DMS 273 (cell line): Measurements from ENCODE around the gene GPC6.

Source experiments
- DNase-seq: peaks from one replicate; lab custom pipeline; 2025; ENCODE audit not compliant: unreplicated experiment; lab: John Stamatoyannopoulos, UW

GPC6 gene

DNA sequence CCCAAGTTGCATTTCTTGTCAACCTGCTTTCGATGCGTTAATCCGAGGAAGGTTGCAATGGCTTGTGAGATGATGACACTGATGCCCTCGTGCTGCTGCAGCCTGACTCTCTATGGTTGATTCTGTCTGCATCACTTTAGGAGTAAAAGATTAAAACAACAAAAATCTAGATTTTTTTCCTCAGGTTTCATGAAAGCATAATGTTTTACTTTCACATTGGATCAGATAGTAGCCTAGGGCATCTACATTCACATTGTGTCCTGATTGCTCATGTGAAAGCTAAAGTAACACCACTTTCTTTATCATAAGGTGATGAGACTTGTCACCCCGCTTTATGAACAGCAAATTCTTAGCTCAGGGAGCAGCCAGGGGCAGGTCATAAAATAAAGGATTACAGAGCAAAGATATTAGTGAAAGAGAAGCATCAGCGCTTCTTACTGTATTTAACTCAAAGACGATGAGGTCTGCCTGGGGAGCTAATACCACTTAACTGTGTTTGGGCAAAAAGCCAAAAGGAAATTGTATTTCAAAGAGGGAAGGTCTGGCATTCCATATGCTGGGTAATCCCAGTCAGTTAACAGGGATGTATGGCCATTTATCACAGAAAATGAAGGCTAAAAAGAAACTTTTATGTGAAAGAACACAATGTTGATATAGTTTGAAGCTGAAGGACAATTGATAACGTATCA lies 270.5 kb downstream of the GPC6 start:
- DNase-seq: peak; percentile 94

GRCh38 chr13:93499991-93500390 lies 273.4 kb downstream of the GPC6 start:
- DNase-seq: peak; percentile 57

- no peak for DNase-seq
Observed at GRCh38 chr13:93502071-93502470, 275.5 kb downstream of the GPC6 start.

- no peak for DNase-seq
Observed at GRCh38 chr13:93502987-93503615, 276.5 kb downstream of the GPC6 start.

DNA sequence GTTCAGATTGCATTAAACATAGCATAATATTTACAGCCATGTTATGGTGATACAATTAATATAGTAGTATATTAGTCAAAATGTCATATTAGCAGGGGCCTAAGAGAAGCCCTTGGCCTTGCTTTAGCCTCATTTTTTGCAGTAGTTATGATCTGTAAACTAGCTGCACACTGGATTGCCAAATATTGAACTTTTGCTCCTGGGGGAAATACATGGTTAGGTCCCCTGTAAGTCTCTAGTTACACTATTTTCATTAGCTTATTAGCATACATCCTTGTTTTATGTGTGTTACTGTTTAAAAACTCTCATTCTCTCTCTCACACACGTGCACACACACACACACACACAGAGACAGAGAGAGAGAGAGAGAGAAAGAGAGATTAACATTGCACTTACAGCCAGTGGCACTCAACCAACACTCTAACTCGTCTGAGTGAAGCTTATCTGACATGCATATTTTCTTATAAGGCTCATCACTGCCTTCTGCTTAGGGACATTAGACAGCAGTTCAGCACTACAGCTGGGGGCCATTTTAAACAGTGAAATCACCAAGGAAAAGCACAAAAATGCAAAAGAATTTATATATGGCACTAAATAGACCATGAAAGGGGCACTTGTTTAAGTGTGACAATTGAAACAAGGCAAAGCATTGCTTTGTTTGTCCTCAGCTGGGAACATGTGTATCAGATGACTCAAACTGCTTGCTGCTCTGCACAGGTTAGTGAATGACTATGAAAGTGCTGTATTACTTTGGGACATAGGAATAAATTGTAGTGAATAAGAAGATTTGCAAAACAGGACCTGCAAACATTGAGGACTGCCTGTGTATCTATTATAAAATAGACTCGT lies 278.7 kb downstream of the GPC6 start:
- peak; percentile 7 for DNase-seq

- no peak for DNase-seq
Observed at GRCh38 chr13:93511011-93511410, 284.4 kb downstream of the GPC6 start.

- no peak for DNase-seq
Observed at GRCh38 chr13:93515267-93515666, 288.7 kb downstream of the GPC6 start.

DNA sequence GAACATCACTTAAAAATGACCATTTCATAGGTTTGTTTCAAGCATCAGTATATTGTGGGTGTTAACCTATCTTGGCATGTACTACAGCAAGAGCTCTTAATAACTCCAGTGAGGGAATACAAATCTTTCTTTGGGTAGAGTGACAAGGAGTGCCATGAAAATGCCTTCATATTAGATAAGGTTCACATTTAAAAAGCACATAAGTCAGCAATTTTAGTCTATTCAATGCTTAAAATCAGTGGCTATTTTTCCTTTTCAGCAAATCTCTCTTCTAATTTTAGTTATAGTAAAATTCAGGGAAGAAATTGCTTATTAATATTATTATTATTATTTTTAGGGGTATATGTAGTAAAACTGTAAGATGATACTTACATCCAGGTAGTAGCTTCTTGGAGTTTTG lies 291.1 kb downstream of the GPC6 start:
- no peak for DNase-seq

- no peak for DNase-seq
Observed at GRCh38 chr13:93521307-93521706, 294.7 kb downstream of the GPC6 start.

DNA sequence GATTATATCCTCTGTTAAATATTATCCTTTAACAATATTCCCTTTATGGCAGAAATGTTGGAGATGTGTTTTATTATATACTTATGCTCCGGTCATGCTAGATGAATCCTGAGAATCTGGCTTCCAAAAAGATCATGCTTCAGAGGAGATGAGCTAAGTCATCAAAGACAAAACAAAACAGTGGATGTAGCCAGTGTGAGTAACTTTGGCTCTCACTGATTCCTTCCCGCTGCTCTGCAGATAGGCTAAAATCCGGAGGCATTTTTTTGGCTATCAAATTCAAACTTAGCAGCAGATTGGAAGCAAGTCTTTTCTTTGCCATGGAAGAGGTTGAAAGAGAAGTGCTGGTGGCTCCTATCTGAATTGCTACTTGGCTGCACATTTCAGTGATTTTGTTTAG lies 295.9 kb downstream of the GPC6 start:
- DNase-seq: no peak

DNA sequence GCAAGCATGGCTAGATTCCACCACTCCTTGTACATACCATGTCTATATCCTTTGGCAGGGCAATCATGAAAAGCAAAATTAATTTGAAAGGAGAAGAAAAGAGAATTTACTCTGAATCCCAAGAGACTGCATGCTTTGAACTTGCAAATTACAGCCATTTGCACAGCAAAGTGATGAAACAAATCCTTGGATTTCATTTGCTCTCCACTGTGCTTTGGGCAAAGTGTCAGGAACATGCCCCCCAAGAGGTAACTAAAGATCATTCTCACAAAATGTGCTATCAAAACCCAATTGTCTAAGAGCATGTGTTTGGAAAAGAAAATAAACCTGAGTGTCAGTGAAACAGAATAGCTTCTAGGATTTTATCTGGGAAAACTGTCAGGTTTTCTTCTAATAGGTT lies 298.5 kb downstream of the GPC6 start:
- no peak for DNase-seq

DNA sequence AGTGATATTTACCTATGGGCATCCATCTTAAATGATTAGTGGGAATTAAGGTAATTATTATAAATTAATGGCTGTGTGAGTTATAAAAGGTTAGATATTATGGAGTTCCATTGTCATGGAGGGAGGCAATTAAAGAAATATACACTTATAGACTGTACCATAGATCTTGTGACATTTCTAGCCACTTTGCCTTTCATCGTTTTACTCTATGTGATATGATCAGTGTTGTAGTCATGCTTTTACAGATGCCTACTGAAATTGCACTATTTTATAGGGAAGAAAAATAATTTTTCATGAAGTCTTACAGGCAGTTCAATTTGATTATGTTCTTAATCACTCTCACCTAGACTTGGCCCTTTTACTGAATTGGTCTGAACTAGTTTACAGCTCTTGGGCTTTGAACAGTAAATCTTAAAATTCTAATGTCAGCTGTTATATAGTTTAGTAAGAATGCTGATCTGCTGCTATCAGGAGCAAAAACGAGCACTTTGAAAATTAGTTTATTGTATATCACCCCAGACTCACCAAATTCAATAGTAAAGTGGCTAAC lies 301.2 kb downstream of the GPC6 start:
- no peak for DNase-seq

- peak; percentile 68 for DNase-seq
Observed at GRCh38 chr13:93529961-93530360, 303.4 kb downstream of the GPC6 start.

- DNase-seq: no peak
Observed at GRCh38 chr13:93534181-93534700, 307.6 kb downstream of the GPC6 start.

- no peak for DNase-seq
Observed at GRCh38 chr13:93535251-93535650, 308.6 kb downstream of the GPC6 start.

- no peak for DNase-seq
Observed at GRCh38 chr13:93539914-93540313, 313.3 kb downstream of the GPC6 start.

DNA sequence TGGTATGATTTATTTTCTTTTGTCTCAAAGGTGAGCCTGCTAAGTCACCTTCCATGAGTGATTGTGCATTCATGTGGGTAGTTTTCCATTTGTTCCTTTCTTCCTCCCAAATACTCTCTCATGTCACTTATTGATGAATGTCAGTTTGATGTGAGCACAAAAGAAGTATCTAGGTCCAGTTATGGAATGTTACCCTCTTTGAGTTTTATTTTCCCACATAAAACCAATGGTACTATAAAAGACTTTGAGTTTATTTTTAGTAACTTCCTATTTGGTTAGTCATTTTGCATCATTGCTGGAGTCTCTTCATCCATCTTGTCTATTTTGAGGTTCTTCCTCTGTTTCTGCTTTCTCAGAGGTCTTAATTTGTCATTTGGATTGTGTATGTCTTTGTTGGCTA lies 321.3 kb downstream of the GPC6 start:
- DNase-seq: no peak

GRCh38 chr13:93549326-93550005 lies 322.9 kb downstream of the GPC6 start:
- DNase-seq: no peak

GRCh38 chr13:93550236-93550635 lies 323.6 kb downstream of the GPC6 start:
- no peak for DNase-seq

- DNase-seq: peak; percentile 45
Observed at GRCh38 chr13:93552596-93552995, 326.0 kb downstream of the GPC6 start.

DNA sequence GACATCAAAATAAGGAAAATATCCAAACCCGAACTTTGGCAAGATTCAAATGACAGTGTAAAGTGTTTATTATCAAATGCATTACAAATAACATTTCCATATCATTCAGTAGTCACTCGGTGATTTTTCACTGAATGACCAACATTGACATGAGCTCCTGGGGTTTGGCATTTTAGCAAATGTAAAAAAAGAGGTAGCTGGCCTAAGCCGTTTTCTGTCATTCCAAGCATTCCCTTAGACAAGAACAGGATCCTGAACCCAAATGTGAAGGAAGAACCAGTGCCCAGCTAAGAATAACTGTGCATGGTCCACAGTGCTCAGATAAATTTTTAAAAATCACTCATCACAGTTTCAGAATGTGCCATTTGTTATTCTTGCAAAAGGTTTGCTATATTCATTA lies 327.9 kb downstream of the GPC6 start:
- DNase-seq: no peak
